ENCODE data around the gene TTC24.
"Not testable (repeated sequence)": the region's sequence is repeated elsewhere in the genome, so short reads cannot be mapped to it uniquely, and the experiment has no call there.

The TTC24 gene

GRCh38 chr1:156555715-156556114, 23.8 kb upstream of the TTC24 start:
- DNase-seq, result no peak

- DNase-seq, result no peak
Observed at GRCh38 chr1:156556354-156556753, 23.2 kb upstream of the TTC24 start.

GRCh38 chr1:156559086-156559796, 20.3 kb upstream of the TTC24 start:
- no peak for DNase-seq

GRCh38 chr1:156559797-156560385, 19.6 kb upstream of the TTC24 start:
- no peak for DNase-seq

GRCh38 chr1:156560585-156561163, 18.8 kb upstream of the TTC24 start:
- DNase-seq, result no peak

GRCh38 chr1:156565519-156565918, 14.0 kb upstream of the TTC24 start:
- no peak for DNase-seq

GRCh38 chr1:156566436-156566835, 13.1 kb upstream of the TTC24 start:
- no peak for DNase-seq

GRCh38 chr1:156571261-156571852, 8.2 kb upstream of the TTC24 start:
- DNase-seq, result no peak

- DNase-seq, result peak; percentile 83
Observed at GRCh38 chr1:156571919-156572662, 7.4 kb upstream of the TTC24 start, which contains the start of gene IQGAP3. Gene IQGAP3 (minus strand): TSS chr1:156572565. CDS start chr1:156572529, 36 bp downstream.

- no peak for DNase-seq
Observed at GRCh38 chr1:156572663-156573018, 6.9 kb upstream of the TTC24 start.

- no peak for DNase-seq
Observed at GRCh38 chr1:156574039-156574633, 5.4 kb upstream of the TTC24 start.

- no peak for DNase-seq
Observed at GRCh38 chr1:156577550-156577949, 2.0 kb upstream of the TTC24 start.

GRCh38 chr1:156578055-156578454, 1.5 kb upstream of the TTC24 start:
- no peak for DNase-seq

- DNase-seq, result peak; percentile 49
Observed at GRCh38 chr1:156581661-156582387, 2.3 kb downstream of the TTC24 start.

- DNase-seq, result peak; percentile 43
Observed at GRCh38 chr1:156582388-156583017, 3.0 kb downstream of the TTC24 start.

- peak; percentile 86 for DNase-seq
Observed at GRCh38 chr1:156583821-156584622, 4.5 kb downstream of the TTC24 start.

- no peak for DNase-seq
Observed at GRCh38 chr1:156584813-156585212, 5.3 kb downstream of the TTC24 start.

- DNase-seq, result no peak
Observed at GRCh38 chr1:156586323-156586722, 6.8 kb downstream of the TTC24 start.

GRCh38 chr1:156586892-156587477, 7.5 kb downstream of the TTC24 start:
- no peak for DNase-seq

GRCh38 chr1:156587927-156588326, 8.4 kb downstream of the TTC24 start:
- DNase-seq, result not testable (repeated sequence)

Data from activated CD4-positive, alpha-beta T cell treated with anti-CD3 and anti-CD28 coated beads for 48 hours (primary cell).